Amniotic epithelial cell (primary cell): ENCODE data around the gene EYS.

ENCODE experiments used
- DNase-seq: peaks from one replicate; pipeline ENCODE4 v3.0.0-alpha.2; 2010; ENCODE audit warnings: low read depth

Gene EYS

GRCh38 chr6:64955435-64955848 is 751.6 kb downstream of the EYS start:
- DNase-seq: peak; percentile 9

DNA sequence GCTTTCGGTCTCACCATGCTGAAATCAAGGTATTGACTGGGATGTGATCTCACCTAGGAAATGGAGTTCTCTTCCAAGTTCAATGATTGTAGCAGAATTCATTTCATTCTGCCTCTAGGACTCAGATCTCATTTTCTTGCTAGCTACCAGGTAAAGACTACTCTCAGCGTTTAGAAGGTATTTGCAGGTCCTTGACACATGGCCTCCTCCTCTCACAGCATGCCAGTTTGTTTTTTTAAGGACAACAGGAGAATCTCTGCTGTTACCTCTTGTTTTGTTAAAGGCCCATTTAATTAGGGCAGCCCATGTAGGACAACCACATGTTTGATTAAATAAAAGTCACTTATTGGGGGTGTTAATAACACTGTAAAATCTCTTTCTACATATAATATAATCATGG is 757.8 kb downstream of the EYS start:
- no peak for DNase-seq

DNA sequence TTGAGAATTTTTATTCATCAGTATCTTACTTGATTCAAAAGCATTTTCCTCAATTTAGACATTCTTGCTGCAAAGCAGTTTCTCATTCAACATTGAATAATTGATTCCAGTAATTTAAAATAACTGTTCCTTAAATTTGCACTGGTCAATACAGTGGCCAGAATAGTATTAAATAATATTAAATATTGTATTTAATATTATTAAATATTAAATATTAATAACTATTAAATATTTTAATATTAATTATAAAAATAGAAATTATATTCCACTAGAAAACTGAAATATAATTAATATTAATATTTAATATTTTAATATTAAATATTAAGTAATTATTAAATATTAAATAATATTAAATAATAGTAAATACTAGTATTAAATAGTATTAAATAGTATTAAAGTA is 758.8 kb downstream of the EYS start:
- no peak for DNase-seq

DNA sequence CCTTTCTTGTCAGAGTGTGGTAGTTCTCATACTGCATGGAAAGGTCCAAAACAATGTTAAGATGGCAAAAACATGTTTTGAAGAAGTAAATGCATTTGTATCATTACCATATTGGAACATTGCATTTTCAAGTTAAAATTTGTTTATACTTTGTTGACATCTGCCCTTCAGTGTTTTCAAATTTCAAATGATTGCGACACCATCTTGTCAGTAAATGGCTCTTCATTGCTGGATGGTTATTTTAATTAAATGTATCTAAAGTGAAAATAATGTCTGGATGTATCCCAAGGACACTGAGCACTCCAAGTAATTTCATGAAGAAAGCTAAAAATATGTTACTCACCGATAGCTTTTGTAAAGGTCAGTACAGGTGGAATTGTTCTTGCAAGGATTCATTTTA is 761.6 kb downstream of the EYS start:
- DNase-seq: no peak

DNA sequence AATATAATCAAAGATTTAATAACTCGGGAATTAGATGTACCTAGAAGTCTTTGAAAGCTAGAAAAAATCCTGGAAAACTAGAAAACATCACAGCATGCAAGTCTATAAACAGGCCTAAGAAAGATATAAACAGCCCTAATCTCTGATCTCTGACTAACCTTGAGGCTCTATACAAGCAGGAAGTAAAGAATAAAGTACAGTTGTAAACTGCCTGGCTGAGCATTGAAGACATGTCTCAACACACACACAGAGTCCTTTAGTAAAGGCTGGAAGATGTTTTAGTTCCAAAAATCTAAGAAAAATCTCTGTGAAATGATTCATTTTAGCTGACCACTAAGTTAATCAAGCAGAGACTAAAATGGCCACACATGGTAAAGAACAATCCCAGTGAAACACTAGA is 774.5 kb downstream of the EYS start:
- DNase-seq: peak; percentile 59

DNA sequence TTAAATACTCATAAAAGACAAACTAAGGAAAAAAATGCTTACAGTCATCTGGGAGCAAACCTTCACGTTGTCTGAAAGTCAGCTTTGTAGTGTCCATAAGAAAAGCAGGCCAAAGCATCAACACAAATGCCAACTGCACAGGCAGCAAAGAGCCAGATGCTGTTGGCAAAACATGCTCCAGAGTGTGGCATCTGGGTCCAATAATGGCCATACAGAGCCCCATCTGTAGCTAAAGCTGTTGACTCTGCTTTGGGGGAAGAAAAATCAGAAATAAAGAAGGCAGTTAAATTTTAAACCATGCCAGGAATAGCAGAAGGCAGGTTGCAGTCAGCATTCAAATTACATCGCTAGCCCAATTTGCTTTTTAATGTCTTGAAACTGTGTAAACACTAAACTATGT is 776.3 kb downstream of the EYS start:
- no peak for DNase-seq

- no peak for DNase-seq
Observed at GRCh38 chr6:64926051-64926450, 781.0 kb downstream of the EYS start.

DNA sequence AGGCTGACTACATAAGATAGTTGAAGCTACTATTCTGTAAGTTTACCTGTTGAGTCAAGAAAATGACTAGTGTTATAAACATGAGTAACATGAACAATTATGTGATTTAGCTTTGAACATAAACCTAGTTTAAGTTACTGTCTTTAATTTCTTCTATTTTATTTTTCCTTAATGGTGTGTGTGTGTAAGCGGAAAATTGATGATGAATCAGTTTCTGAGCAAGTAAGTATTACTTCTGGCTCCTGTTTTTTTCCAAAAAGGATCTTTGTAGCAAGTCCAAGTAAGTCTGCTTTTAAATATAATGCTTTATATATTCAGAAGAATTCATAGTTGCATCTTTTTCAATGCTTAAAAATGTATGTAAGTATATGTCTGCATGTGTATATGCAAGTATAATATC is 786.8 kb downstream of the EYS start:
- no peak for DNase-seq

DNA sequence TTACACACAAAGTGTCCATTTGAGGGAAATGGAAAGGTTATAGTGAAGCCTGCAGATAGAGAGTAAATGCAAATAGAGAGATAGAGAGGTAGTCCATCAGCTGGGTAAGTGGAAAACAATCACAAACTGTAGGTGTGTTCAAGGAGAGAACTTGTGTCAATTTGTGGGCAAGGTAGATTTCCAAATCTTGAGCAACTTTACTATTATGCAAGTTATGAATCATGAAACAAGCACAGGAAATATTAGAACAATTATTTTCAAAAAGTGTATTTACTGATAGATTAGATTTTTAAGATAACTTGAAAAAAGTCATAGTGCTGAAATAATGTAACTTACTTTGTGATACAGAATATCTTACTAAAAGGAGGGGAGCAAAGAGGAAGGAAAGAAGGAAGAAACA is 792.9 kb downstream of the EYS start:
- DNase-seq: peak; percentile 50

GRCh38 chr6:64912966-64913365 is 794.1 kb downstream of the EYS start:
- no peak for DNase-seq

DNA sequence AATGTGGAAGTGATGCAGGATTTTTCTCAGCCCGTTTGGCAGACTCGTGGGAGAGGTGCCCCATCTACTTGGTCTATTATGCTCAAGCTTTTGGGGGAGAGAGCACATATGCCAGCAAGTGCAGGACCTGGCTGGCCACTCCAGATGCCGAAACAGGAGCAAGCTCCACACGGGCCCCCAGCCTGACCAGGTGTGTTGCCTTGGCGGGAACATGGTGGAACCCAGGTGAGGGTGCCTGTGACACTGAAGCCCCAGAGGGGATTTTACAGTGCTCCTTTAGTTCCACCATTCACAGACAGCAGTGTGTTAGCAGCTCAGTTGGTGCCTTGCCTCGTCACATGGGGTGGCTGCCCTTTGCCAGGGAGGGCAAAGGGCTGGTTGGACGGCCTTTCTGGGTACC is 798.9 kb downstream of the EYS start:
- no peak for DNase-seq

GRCh38 chr6:64904616-64905015 is 802.4 kb downstream of the EYS start:
- DNase-seq: no peak

DNA sequence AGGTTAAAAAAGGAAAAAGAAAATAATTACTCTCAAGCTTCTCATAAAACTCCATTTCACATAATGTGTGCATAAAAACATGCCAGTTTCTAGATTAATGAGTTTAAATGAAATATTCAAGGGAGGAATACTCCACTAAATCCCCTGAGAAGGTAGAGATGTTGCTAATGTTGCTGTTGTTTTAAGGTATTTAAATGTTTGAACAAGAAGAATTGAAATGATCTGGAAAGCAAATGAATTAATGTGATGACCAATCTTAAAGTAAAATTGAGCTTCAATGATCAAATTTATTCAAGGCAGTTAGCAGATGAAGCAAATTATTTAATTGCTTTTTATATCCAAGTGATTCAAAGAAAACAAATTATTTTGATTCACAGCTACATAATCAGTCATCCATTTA is 804.4 kb downstream of the EYS start:
- no peak for DNase-seq

GRCh38 chr6:64896939-64897338 is 810.1 kb downstream of the EYS start:
- no peak for DNase-seq

DNA sequence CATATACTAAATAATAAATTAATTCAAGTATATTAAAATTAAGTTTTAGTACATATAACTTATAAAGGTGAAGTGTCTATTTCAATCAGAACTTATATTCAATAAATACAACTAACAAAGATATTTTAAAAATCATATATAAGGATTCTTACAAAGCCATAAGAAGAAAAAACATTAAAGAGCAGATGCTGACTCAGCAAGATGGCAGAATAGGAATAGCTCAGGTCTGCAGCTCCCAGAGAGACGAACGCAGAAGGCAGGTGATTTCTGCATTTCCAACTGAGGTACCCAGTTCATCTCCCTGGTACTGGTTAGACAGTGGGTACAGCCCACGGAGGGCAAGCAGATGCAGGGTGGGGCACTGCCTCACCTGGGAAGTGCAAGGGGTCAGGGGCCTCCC is 811.1 kb downstream of the EYS start:
- no peak for DNase-seq

DNA sequence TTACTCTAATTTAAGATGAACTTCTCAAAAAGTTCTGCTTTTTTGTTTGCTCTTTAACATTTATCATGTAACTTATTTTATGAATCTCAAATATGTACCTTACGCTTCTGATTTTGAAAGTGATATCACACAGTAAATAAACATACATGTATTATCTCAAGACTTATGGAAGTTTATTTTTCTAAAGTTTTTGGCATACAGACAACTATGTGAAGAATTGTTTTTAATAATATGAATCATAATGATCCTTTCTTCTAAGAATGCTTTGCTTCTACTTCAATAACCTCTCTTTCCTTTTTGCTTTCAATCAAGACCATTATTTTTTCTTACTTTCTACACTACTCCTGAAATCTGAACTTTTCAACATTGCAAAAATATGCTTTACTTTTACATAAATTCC is 816.4 kb downstream of the EYS start:
- peak; percentile 77 for DNase-seq

DNA sequence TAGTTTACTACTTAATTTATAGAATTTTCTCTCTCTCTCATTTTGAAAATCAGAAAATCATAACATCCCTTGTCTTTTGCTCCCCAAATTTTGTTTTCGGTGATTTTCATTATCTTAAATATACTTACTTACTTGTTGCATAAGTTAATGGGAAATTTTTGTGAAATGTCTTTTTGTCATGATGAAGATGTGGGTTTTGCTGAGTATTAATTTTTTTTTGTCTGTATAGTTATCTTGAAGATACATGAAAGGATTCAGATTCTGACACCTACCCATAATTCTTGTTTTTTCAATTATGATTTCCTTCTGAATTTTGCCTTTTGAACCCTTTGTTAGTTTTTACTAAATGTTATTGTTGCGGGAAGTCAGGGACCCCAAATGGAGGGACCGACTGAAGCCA is 817.9 kb downstream of the EYS start:
- DNase-seq: no peak

DNA sequence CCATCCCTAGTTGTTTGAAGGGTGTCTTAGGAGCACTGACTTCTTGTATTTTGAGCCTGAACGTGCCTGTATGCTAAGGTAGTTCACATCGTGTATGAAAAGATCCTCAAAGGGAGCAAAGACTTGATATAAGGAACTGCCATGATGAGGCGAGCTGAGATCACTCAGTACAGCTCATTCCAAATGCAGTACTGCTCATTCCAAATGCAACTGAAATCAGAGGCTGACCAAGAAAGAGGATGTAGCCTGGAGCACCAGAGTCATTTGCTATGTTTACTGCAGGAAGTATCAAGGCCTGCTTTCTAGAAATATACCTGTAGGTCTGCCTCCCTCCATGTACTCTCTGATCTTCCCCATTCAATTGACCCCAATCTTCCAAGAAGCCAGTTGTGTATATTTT is 832.2 kb downstream of the EYS start:
- DNase-seq: no peak

GRCh38 chr6:64872633-64873032 is 834.4 kb downstream of the EYS start:
- DNase-seq: peak; percentile 15

GRCh38 chr6:64861039-64861651 is 845.9 kb downstream of the EYS start:
- DNase-seq: no peak

- DNase-seq: no peak
Observed at GRCh38 chr6:64860203-64860602, 846.8 kb downstream of the EYS start.

GRCh38 chr6:64850121-64850520 is 856.9 kb downstream of the EYS start:
- DNase-seq: no peak

DNA sequence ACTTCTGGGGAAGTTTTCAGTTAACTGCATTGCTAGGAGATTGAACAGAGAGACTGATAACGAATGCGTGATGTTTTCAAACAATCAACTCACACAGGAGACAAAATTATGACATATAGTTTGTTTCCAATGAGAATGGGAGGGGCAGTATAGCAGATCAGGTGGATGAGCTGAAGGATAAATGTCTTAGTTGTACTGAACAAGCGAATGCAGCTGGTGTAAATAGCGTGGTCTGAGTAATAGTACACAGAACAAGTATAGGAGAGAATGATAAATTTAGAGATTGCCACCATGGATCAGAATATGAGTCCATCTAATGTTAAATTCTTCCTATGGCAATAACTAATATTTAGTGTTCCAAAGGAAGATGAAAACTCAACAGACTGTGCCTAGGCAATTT is 858.6 kb downstream of the EYS start:
- DNase-seq: no peak

GRCh38 chr6:64847396-64847795 is 859.6 kb downstream of the EYS start:
- DNase-seq: no peak

DNA sequence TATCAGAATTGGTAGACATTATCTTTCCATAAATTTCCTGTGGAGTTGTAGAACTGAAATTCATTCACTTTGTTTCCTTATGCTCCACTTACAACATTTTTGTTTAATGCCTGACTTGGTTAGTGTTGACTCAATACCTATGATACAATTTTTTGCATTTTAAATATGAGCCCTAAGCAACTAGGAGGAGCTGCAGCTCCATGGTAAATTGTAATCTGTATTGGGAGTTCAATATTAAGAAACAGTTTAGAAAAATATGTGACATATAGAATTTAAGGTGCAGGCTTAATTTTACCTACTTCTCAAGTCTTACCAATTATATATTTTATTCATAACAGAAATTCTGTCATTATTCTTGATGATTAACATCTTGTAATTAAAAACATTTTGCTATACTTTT is 868.3 kb downstream of the EYS start:
- peak; percentile 58 for DNase-seq
